WTC11 (cell line): ENCODE results near the gene TPR. TPM values are rescaled to one million over a fixed set of nuclear protein-coding genes. Genes with fewer than 3 reads are reported as not detected.

Experiments used
- ATAC-seq: fragments of 200-7000 bp; cut with Tn5 transposase; 2 replicates; pipeline ENCODE4 v1.10.0; 2021; ENCODE audit warnings: mild to moderate bottlenecking, moderate library complexity
- CTCF ChIA-PET: fragments of 300-600 bp; sonication (Branson Sonifier 250); formaldehyde crosslinking; loops from one replicate; lab custom pipeline; 2021; ENCODE audit warnings: antibody characterized with exemption; lab: Charles Lee
- POLR2A ChIA-PET: fragments of 350-600 bp; sonication (Branson Sonifier 250); formaldehyde crosslinking; loops from one replicate; lab custom pipeline; 2021; ENCODE audit warnings: antibody characterized with exemption; lab: Charles Lee
- DNase-seq: peaks from one replicate; pipeline ENCODE4 v3.0.0; 2021; ENCODE audit warnings: low spot score
- H3K27ac Mint-ChIP-seq: 2 replicates; pipeline ENCODE4 v1.8.0; 2021; ENCODE audit warnings: mixed read lengths
- H3K27me3 Mint-ChIP-seq: 2 replicates; pipeline ENCODE4 v1.8.0; 2021; ENCODE audit warnings: low read depth, mild to moderate bottlenecking, moderate library complexity, mixed read lengths
- H3K36me3 Mint-ChIP-seq: 2 replicates; pipeline ENCODE4 v1.8.0; 2021; ENCODE audit warnings: mixed read lengths
- H3K4me1 Mint-ChIP-seq: 2 replicates; pipeline ENCODE4 v1.8.0; 2022; ENCODE audit warnings: mixed read lengths
- H3K4me3 Mint-ChIP-seq: 2 replicates; pipeline ENCODE4 v1.8.0; 2021; ENCODE audit warnings: mild to moderate bottlenecking, moderate library complexity, mixed read lengths
- H3K9me3 Mint-ChIP-seq: 2 replicates; pipeline ENCODE4 v1.8.0; 2021; ENCODE audit warnings: mixed read lengths
- ATF1 ChIP-seq: sonication (generic); formaldehyde crosslinking; IDR thresholded peaks from 2 replicates; pipeline ENCODE4 v1.8.1; 2023; ENCODE audit warnings: mild to moderate bottlenecking, moderate library complexity, missing genetic modification reagents
- CREB1 ChIP-seq: sonication (generic); formaldehyde crosslinking; IDR thresholded peaks from 2 replicates; pipeline ENCODE4 v1.8.0; 2023; ENCODE audit warnings: mild to moderate bottlenecking, missing genetic modification reagents
- EMX1 ChIP-seq: fragments of 250-450 bp; sonication (Bioruptor Pico); IDR thresholded peaks from 2 replicates; pipeline ENCODE4 v1.8.0; 2021; ENCODE audit warnings: mild to moderate bottlenecking
- ESRRA ChIP-seq: sonication (generic); formaldehyde crosslinking; IDR thresholded peaks from 2 replicates; pipeline ENCODE4 v1.8.1; 2022; ENCODE audit warnings: mild to moderate bottlenecking, missing genetic modification reagents, borderline replicate concordance
- NFYB ChIP-seq: sonication (generic); formaldehyde crosslinking; conservative IDR thresholded peaks from 2 replicates; pipeline ENCODE4 v1.8.0; 2022; ENCODE audit warnings: low read depth, missing genetic modification reagents
- NR2C2 ChIP-seq: sonication (generic); formaldehyde crosslinking; IDR thresholded peaks from 2 replicates; pipeline ENCODE4 v1.8.0; 2022; ENCODE audit warnings: mild to moderate bottlenecking, missing genetic modification reagents
- RELA ChIP-seq: sonication (generic); formaldehyde crosslinking; IDR thresholded peaks from 2 replicates; pipeline ENCODE4 v1.8.1; 2022; ENCODE audit warnings: missing genetic modification reagents, mild to moderate bottlenecking, borderline replicate concordance
- SP1 ChIP-seq: sonication (generic); formaldehyde crosslinking; conservative IDR thresholded peaks from 2 replicates; pipeline ENCODE4 v1.8.1; 2022; ENCODE audit warnings: missing genetic modification reagents
- TEAD1 ChIP-seq: sonication (generic); formaldehyde crosslinking; IDR thresholded peaks from 2 replicates; pipeline ENCODE4 v1.8.0; 2022; ENCODE audit warnings: mild to moderate bottlenecking, missing genetic modification reagents
- TEAD4 ChIP-seq: sonication (generic); formaldehyde crosslinking; IDR thresholded peaks from 2 replicates; pipeline ENCODE4 v1.8.0; 2022; ENCODE audit warnings: mild to moderate bottlenecking, missing genetic modification reagents
- ZNF121 ChIP-seq: sonication (generic); formaldehyde crosslinking; IDR thresholded peaks from 2 replicates; pipeline ENCODE4 v1.8.0; 2023; ENCODE audit warnings: missing genetic modification reagents
- ZNF317 ChIP-seq: sonication (generic); formaldehyde crosslinking; IDR thresholded peaks from 2 replicates; pipeline ENCODE4 v1.8.1; 2023; ENCODE audit warnings: low read depth, mild to moderate bottlenecking, moderate library complexity, missing genetic modification reagents, borderline replicate concordance
- ZNF416 ChIP-seq: fragments of 250-450 bp; sonication (Bioruptor Pico); IDR thresholded peaks from 2 replicates; pipeline ENCODE4 v1.9.0; 2021; ENCODE audit warnings: mild to moderate bottlenecking, inconsistent platforms
- total RNA-seq: library from RNA; stranded (reverse); gene quantifications from 3 replicates; pipeline ENCODE4 v1.2.3, GENCODE V29; 2021
- TF ChIP-seq, protein P1 (sequence below): fragments of 200-600 bp; IDR thresholded peaks from 2 replicates; pipeline ENCODE4 v1.8.0; 2022; ENCODE audit warnings: antibody characterized with exemption
- TF ChIP-seq, protein P2 (sequence below): sonication (generic); formaldehyde crosslinking; IDR thresholded peaks from 2 replicates; pipeline ENCODE4 v1.8.1; 2022; ENCODE audit warnings: mild to moderate bottlenecking, moderate library complexity, missing genetic modification reagents
- TF ChIP-seq, protein P3 (sequence below): sonication (generic); formaldehyde crosslinking; IDR thresholded peaks from 2 replicates; pipeline ENCODE4 v1.8.0; 2022; ENCODE audit warnings: mild to moderate bottlenecking, missing genetic modification reagents
- TF ChIP-seq, protein P4 (sequence below): sonication (generic); formaldehyde crosslinking; IDR thresholded peaks from 2 replicates; pipeline ENCODE4 v1.8.1; 2022; ENCODE audit warnings: low read depth, mild to moderate bottlenecking, moderate library complexity, missing genetic modification reagents, borderline replicate concordance
- TF ChIP-seq, protein P5 (sequence below): sonication (generic); formaldehyde crosslinking; IDR thresholded peaks from 2 replicates; pipeline ENCODE4 v1.8.0; 2023; ENCODE audit warnings: missing genetic modification reagents, mild to moderate bottlenecking, borderline replicate concordance
- TF ChIP-seq, protein P6 (sequence below): sonication (generic); formaldehyde crosslinking; IDR thresholded peaks from 2 replicates; pipeline ENCODE4 v1.8.1; 2022; ENCODE audit warnings: low read depth, missing genetic modification reagents, borderline replicate concordance
- TF ChIP-seq, protein P7 (sequence below): fragments of 250-450 bp; sonication (Bioruptor Pico); IDR thresholded peaks from 2 replicates; pipeline ENCODE4 v1.9.0; 2021; ENCODE audit warnings: mild to moderate bottlenecking

The TPR gene
- total RNA-seq, 1 experiment from 2014 or later = 119 TPM

DNA sequence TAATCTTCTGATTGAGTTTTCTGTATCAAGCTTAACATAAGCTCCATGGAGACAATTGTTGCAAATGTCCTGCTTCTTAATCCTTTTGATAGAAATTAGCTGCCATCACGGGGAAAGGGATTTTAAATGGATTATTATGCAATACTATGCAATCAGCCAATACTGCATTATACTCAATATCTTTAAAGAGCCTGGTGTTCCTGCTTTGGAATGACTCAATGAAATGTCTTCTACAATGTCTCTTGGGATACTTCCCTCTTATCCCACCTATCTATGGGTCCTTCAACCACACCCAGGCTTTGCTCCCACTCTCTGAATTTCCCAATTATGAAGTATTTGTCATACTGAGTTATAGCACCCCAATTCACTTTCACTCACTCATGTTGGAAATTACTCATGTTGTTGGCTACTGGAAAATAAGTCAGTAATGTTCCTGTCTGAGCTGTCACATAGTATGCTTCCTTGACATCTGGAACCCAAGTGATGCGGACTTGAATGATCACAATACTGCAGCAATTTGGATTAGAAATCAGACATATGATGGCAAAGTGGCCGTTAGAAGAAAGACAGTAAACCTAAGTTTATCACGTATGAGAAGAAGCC is 85.0 kb downstream of the TPR start:
- Mint-ChIP-seq H3K27me3 (no peaks in the 10 kb centered on the region), H3K27ac (no peak overlapping the region), H3K36me3 (no peaks in the 10 kb centered on the region), H3K4me1 (no peaks in the 10 kb centered on the region), H3K9me3 (no peaks in the 10 kb centered on the region), H3K4me3 (no peak overlapping the region)
- ATAC-seq (no peak), DNase-seq (no peak)
- ChIA-PET CTCF (no interaction called here), POLR2A (no interaction called here)
- TF ChIP-seq, protein P1, sequence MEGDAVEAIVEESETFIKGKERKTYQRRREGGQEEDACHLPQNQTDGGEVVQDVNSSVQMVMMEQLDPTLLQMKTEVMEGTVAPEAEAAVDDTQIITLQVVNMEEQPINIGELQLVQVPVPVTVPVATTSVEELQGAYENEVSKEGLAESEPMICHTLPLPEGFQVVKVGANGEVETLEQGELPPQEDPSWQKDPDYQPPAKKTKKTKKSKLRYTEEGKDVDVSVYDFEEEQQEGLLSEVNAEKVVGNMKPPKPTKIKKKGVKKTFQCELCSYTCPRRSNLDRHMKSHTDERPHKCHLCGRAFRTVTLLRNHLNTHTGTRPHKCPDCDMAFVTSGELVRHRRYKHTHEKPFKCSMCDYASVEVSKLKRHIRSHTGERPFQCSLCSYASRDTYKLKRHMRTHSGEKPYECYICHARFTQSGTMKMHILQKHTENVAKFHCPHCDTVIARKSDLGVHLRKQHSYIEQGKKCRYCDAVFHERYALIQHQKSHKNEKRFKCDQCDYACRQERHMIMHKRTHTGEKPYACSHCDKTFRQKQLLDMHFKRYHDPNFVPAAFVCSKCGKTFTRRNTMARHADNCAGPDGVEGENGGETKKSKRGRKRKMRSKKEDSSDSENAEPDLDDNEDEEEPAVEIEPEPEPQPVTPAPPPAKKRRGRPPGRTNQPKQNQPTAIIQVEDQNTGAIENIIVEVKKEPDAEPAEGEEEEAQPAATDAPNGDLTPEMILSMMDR = no peak
- TF ChIP-seq TEAD1 (CRISPR knock-in tag) (no peak), ZNF416 (no peak), ATF1 (CRISPR knock-in tag) (no peak), SP1 (no peak)

DNA sequence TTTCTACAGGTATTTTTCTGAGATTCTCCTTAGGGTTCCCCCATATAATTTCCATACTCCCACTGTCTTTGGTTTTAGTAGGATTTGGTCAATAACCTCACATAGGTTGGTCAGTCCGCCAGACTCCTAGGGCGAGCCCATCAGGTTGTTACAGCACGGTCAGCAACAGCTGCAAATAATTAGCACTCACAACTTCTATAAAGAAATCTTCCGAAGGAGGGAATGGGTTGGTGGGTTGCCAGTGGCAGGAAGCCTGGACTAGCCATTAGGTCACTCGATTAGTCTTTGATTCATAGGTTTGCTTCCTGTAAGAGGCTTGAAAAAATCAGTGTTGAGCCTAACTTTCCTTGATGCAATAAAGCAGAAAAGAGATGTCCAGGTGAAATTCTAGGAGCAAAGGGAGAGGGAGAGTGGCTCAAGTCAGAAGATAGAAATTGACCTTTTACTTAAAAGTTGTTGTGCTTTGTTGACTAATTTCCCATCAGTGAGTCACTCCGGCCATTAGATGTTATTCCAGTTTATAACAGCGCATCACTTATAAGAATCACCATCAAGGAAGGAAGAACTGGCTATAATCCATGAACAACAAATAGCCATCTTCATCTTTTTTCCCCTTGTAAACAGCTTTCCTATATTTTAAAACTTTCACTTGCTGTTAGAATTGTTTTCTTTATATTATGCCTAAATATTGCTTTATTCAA is 88.3 kb downstream of the TPR start:
- Mint-ChIP-seq H3K4me1 (no peaks in the 10 kb centered on the region), H3K27ac (no peak overlapping the region), H3K9me3 (no peaks in the 10 kb centered on the region), H3K36me3 (no peaks in the 10 kb centered on the region), H3K4me3 (no peak overlapping the region), H3K27me3 (no peaks in the 10 kb centered on the region)
- POLR2A ChIA-PET = no interaction called here
- ATAC-seq (no peak), DNase-seq (no peak)
- CTCF ChIA-PET = no interaction called here
- TF ChIP-seq, protein P2, sequence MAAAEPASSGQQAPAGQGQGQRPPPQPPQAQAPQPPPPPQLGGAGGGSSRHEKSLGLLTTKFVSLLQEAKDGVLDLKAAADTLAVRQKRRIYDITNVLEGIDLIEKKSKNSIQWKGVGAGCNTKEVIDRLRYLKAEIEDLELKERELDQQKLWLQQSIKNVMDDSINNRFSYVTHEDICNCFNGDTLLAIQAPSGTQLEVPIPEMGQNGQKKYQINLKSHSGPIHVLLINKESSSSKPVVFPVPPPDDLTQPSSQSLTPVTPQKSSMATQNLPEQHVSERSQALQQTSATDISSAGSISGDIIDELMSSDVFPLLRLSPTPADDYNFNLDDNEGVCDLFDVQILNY (CRISPR knock-in tag) = no peak
- TF ChIP-seq CREB1 (CRISPR knock-in tag) (no peak), ESRRA (CRISPR knock-in tag) (no peak), NR2C2 (CRISPR knock-in tag) (no peak), TEAD1 (CRISPR knock-in tag) (no peak), NFYB (CRISPR knock-in tag) (no peak), ZNF121 (CRISPR knock-in tag) (no peak), RELA (CRISPR knock-in tag) (no peak), ZNF317 (CRISPR knock-in tag) (no peak), EMX1 (CRISPR knock-in tag) (no peak), TEAD4 (CRISPR knock-in tag) (no peak)
- TF ChIP-seq, protein P3, sequence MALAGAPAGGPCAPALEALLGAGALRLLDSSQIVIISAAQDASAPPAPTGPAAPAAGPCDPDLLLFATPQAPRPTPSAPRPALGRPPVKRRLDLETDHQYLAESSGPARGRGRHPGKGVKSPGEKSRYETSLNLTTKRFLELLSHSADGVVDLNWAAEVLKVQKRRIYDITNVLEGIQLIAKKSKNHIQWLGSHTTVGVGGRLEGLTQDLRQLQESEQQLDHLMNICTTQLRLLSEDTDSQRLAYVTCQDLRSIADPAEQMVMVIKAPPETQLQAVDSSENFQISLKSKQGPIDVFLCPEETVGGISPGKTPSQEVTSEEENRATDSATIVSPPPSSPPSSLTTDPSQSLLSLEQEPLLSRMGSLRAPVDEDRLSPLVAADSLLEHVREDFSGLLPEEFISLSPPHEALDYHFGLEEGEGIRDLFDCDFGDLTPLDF (CRISPR knock-in tag) = no peak
- TF ChIP-seq, protein P4, sequence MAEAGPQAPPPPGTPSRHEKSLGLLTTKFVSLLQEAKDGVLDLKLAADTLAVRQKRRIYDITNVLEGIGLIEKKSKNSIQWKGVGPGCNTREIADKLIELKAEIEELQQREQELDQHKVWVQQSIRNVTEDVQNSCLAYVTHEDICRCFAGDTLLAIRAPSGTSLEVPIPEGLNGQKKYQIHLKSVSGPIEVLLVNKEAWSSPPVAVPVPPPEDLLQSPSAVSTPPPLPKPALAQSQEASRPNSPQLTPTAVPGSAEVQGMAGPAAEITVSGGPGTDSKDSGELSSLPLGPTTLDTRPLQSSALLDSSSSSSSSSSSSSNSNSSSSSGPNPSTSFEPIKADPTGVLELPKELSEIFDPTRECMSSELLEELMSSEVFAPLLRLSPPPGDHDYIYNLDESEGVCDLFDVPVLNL (CRISPR knock-in tag) = no peak
- TF ChIP-seq, protein P5, sequence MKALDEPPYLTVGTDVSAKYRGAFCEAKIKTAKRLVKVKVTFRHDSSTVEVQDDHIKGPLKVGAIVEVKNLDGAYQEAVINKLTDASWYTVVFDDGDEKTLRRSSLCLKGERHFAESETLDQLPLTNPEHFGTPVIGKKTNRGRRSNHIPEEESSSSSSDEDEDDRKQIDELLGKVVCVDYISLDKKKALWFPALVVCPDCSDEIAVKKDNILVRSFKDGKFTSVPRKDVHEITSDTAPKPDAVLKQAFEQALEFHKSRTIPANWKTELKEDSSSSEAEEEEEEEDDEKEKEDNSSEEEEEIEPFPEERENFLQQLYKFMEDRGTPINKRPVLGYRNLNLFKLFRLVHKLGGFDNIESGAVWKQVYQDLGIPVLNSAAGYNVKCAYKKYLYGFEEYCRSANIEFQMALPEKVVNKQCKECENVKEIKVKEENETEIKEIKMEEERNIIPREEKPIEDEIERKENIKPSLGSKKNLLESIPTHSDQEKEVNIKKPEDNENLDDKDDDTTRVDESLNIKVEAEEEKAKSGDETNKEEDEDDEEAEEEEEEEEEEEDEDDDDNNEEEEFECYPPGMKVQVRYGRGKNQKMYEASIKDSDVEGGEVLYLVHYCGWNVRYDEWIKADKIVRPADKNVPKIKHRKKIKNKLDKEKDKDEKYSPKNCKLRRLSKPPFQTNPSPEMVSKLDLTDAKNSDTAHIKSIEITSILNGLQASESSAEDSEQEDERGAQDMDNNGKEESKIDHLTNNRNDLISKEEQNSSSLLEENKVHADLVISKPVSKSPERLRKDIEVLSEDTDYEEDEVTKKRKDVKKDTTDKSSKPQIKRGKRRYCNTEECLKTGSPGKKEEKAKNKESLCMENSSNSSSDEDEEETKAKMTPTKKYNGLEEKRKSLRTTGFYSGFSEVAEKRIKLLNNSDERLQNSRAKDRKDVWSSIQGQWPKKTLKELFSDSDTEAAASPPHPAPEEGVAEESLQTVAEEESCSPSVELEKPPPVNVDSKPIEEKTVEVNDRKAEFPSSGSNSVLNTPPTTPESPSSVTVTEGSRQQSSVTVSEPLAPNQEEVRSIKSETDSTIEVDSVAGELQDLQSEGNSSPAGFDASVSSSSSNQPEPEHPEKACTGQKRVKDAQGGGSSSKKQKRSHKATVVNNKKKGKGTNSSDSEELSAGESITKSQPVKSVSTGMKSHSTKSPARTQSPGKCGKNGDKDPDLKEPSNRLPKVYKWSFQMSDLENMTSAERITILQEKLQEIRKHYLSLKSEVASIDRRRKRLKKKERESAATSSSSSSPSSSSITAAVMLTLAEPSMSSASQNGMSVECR (CRISPR knock-in tag) = no peak
- TF ChIP-seq, protein P6, sequence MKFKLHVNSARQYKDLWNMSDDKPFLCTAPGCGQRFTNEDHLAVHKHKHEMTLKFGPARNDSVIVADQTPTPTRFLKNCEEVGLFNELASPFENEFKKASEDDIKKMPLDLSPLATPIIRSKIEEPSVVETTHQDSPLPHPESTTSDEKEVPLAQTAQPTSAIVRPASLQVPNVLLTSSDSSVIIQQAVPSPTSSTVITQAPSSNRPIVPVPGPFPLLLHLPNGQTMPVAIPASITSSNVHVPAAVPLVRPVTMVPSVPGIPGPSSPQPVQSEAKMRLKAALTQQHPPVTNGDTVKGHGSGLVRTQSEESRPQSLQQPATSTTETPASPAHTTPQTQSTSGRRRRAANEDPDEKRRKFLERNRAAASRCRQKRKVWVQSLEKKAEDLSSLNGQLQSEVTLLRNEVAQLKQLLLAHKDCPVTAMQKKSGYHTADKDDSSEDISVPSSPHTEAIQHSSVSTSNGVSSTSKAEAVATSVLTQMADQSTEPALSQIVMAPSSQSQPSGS (CRISPR knock-in tag) = no peak
- TF ChIP-seq, protein P7, sequence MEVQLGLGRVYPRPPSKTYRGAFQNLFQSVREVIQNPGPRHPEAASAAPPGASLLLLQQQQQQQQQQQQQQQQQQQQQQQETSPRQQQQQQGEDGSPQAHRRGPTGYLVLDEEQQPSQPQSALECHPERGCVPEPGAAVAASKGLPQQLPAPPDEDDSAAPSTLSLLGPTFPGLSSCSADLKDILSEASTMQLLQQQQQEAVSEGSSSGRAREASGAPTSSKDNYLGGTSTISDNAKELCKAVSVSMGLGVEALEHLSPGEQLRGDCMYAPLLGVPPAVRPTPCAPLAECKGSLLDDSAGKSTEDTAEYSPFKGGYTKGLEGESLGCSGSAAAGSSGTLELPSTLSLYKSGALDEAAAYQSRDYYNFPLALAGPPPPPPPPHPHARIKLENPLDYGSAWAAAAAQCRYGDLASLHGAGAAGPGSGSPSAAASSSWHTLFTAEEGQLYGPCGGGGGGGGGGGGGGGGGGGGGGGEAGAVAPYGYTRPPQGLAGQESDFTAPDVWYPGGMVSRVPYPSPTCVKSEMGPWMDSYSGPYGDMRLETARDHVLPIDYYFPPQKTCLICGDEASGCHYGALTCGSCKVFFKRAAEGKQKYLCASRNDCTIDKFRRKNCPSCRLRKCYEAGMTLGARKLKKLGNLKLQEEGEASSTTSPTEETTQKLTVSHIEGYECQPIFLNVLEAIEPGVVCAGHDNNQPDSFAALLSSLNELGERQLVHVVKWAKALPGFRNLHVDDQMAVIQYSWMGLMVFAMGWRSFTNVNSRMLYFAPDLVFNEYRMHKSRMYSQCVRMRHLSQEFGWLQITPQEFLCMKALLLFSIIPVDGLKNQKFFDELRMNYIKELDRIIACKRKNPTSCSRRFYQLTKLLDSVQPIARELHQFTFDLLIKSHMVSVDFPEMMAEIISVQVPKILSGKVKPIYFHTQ (CRISPR knock-in tag) = no peak
